C4-2B (cell line): ENCODE measurements around the gene STH.

Experiments used
- ZFX ChIP-seq: fragments of 450-650 bp; IDR thresholded peaks from 2 replicates; pipeline ENCODE4 v1.6.1; 2017
- TF ChIP-seq, protein P1 (sequence below): fragments of 450-650 bp; conservative IDR thresholded peaks from 2 replicates; pipeline ENCODE4 v1.5.1; 2017; ENCODE audit warnings: mild to moderate bottlenecking

DNA sequence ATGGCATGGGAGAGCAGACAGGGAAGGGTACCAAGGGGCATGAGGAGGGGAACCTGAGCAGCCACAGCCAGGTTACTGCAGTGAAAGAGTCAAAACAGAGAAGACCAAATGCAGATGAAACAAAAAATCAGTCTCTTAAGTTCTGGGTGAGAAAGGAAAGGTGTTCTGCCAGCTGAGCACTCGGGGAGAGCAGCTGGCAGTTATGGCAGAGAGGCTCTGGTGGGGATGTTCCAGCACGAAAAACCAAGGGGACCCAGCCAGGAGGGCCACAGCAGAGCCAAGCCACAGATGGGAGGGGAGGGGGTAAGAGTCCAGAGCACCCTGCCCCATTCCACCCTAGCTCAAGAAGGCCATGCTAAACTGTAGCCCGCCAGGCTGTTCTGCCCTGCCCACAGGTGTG, 31.7 kb downstream of the STH start:
- TF ChIP-seq, protein P1, sequence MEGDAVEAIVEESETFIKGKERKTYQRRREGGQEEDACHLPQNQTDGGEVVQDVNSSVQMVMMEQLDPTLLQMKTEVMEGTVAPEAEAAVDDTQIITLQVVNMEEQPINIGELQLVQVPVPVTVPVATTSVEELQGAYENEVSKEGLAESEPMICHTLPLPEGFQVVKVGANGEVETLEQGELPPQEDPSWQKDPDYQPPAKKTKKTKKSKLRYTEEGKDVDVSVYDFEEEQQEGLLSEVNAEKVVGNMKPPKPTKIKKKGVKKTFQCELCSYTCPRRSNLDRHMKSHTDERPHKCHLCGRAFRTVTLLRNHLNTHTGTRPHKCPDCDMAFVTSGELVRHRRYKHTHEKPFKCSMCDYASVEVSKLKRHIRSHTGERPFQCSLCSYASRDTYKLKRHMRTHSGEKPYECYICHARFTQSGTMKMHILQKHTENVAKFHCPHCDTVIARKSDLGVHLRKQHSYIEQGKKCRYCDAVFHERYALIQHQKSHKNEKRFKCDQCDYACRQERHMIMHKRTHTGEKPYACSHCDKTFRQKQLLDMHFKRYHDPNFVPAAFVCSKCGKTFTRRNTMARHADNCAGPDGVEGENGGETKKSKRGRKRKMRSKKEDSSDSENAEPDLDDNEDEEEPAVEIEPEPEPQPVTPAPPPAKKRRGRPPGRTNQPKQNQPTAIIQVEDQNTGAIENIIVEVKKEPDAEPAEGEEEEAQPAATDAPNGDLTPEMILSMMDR, result no peak
- no peak for TF ChIP-seq ZFX
